Measurements from ENCODE around the gene DCUN1D5.

DNA sequence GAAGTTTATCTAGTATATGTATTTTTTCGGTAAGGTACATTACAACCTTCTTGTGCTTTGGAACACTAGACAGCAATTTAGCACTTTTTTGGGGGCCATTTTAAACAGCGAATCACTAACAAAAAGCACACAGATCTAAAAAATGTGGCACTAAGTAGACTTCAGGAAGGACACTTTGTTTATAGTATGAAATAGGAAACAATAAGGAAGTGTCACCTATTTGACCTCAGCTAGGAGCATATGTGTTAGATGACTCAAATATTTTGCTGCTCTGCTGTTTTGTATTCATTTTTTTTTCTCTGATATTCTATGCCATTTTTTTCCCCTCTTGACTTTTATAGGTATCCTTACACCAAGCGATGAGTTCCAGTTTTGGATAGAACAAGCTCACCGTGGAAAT is 22.9 kb upstream of the DCUN1D5 start:
- TF ChIP-seq, protein P1, sequence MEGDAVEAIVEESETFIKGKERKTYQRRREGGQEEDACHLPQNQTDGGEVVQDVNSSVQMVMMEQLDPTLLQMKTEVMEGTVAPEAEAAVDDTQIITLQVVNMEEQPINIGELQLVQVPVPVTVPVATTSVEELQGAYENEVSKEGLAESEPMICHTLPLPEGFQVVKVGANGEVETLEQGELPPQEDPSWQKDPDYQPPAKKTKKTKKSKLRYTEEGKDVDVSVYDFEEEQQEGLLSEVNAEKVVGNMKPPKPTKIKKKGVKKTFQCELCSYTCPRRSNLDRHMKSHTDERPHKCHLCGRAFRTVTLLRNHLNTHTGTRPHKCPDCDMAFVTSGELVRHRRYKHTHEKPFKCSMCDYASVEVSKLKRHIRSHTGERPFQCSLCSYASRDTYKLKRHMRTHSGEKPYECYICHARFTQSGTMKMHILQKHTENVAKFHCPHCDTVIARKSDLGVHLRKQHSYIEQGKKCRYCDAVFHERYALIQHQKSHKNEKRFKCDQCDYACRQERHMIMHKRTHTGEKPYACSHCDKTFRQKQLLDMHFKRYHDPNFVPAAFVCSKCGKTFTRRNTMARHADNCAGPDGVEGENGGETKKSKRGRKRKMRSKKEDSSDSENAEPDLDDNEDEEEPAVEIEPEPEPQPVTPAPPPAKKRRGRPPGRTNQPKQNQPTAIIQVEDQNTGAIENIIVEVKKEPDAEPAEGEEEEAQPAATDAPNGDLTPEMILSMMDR (IDR thresholded peaks at IDR 0.05) = no peak
- TF ChIP-seq POLR2A (IDR thresholded peaks at IDR 0.05) = no peak

Data from adrenal gland (tissue), 5 donors.